NCI-H1436 (cell line): Measurements from ENCODE around the gene ASCL3.
A peak's percentile ranks its signal among the peaks of the same experiment; 100 is the strongest.
"Not testable (repeated sequence)": the region's sequence is repeated elsewhere in the genome, so short reads cannot be mapped to it uniquely, and the experiment has no call there.

Experiments used
- DNase-seq: peaks from one replicate; lab custom pipeline; 2025; lab: John Stamatoyannopoulos, UW

ASCL3 gene

GRCh38 chr11:8947230-8947943 lies 4.6 kb upstream of the ASCL3 start:
- DNase-seq = no peak

- DNase-seq = no peak
These were observed 1.3 kb downstream of the ASCL3 start for GRCh38 chr11:8941341-8942103.

- DNase-seq = no peak
These were observed 5.2 kb downstream of the ASCL3 start for GRCh38 chr11:8937659-8938058.

GRCh38 chr11:8937159-8937558 lies 5.7 kb downstream of the ASCL3 start:
- no peak for DNase-seq

GRCh38 chr11:8935789-8936188 lies 7.0 kb downstream of the ASCL3 start:
- DNase-seq = not testable (repeated sequence)

- DNase-seq = no peak
These were observed 7.9 kb downstream of the ASCL3 start for GRCh38 chr11:8934742-8935488.

GRCh38 chr11:8933931-8934330 lies 8.9 kb downstream of the ASCL3 start:
- DNase-seq = no peak

- no peak for DNase-seq
These were observed 10.1 kb downstream of the ASCL3 start, which contains the start of gene C11orf16 for GRCh38 chr11:8932564-8933180. Gene C11orf16 (minus strand): TSS chr11:8932947. CDS start chr11:8932308, 639 bp downstream.

- DNase-seq = no peak
These were observed 12.2 kb downstream of the ASCL3 start for GRCh38 chr11:8930456-8931175.

GRCh38 chr11:8928981-8929615 lies 13.7 kb downstream of the ASCL3 start:
- no peak for DNase-seq

GRCh38 chr11:8928205-8928604 lies 14.6 kb downstream of the ASCL3 start:
- no peak for DNase-seq

GRCh38 chr11:8927233-8927632 lies 15.6 kb downstream of the ASCL3 start:
- DNase-seq = no peak

- no peak for DNase-seq
These were observed 16.6 kb downstream of the ASCL3 start for GRCh38 chr11:8926236-8926635.

- DNase-seq = no peak
These were observed 17.1 kb downstream of the ASCL3 start for GRCh38 chr11:8925711-8926110.

GRCh38 chr11:8922691-8923090 lies 20.1 kb downstream of the ASCL3 start:
- no peak for DNase-seq

- no peak for DNase-seq
These were observed 25.5 kb downstream of the ASCL3 start for GRCh38 chr11:8917157-8917825.

- no peak for DNase-seq
These were observed 28.2 kb downstream of the ASCL3 start for GRCh38 chr11:8914661-8915018.

- peak; percentile 37 for DNase-seq
These were observed 28.7 kb downstream of the ASCL3 start for GRCh38 chr11:8913961-8914660.

GRCh38 chr11:8911029-8911823 lies 31.6 kb downstream of the ASCL3 start, which contains the start of gene AKIP1:
Gene AKIP1 (plus strand): TSS chr11:8911189. CDS start chr11:8911450, 261 bp downstream.
- peak; percentile 96 for DNase-seq
